Mammary epithelial cell (primary cell): ENCODE data around the gene PODN.

Experiments used
- CTCF ChIP-seq, 2 donors: IDR thresholded peaks in 1 of 2; conservative IDR thresholded peaks in 1 of 2; 2 replicates each; pipeline ENCODE4 v1.5.1; 2011 to 2012; ENCODE audit warnings: inconsistent platforms in 2 of 2, low read length in 2 of 2, mild to moderate bottlenecking in 2 of 2, control low read depth in 1 of 2, low read depth in 1 of 2; ENCODE audit not compliant: insufficient read depth in 1 of 2; ENCODE audit errors: extremely low read depth in 1 of 2
- EZH2 ChIP-seq: IDR thresholded peaks from 2 replicates; pipeline ENCODE4 v1.6.1; 2012; ENCODE audit warnings: low read length, inconsistent platforms, borderline replicate concordance

GRCh38 chr1:53122961-53123413 lies 61.0 kb downstream of the PODN start:
- TF ChIP-seq CTCF (conservative IDR thresholded peaks at IDR 0.05 in 1 of 2, IDR thresholded peaks at IDR 0.05 in 1 of 2; ENCODE audit: extremely low read depth in 1 of 2, insufficient read depth in 1 of 2, low read depth in 1 of 2, low read length in 2 of 2) (no peak), EZH2 (no peak)
